Head of caudate nucleus (tissue), 42 donors: Measurements from ENCODE around the gene SMPD3.

Source experiments
- DNase-seq, 42 donors: peaks; one replicate each; pipeline versions ENCODE4 v3.0.0 to v3.0.0-alpha.2; 2020 to 2021; ENCODE audit warnings: mixed read lengths in 7 of 42
- intact Hi-C: fragments of 100-400 bp; cut with DNase I; formaldehyde crosslinking; loops from one replicate; pipeline ENCODE4 v1.15.0; 2022

The SMPD3 gene

GRCh38 chr16:68416057-68417046 is 32.0 kb downstream of the SMPD3 start:
- intact Hi-C loops: no loop called here
- peak in 2 of 42 donors; percentile 23 to 29 for DNase-seq

- peak in 1 of 42 donors; percentile 19 for DNase-seq
- intact Hi-C loops: no loop called here
These were observed 33.7 kb downstream of the SMPD3 start for GRCh38 chr16:68414581-68414980.

GRCh38 chr16:68412061-68412460 is 36.2 kb downstream of the SMPD3 start:
- peak in 8 of 42 donors; percentile 28 to 60 (median 38) for DNase-seq

GRCh38 chr16:68411086-68411485 is 37.2 kb downstream of the SMPD3 start:
- intact Hi-C loops: no loop called here
- no peak for DNase-seq

More at GRCh38 chr16:68412061-68412460, 36.2 kb downstream of the SMPD3 start:
- intact Hi-C loops: no loop called here

GRCh38 chr16:68408967-68409366 is 39.3 kb downstream of the SMPD3 start:
- intact Hi-C loops: no loop called here
- DNase-seq: no peak

- intact Hi-C loops: no loop called here
- DNase-seq: no peak
These were observed 39.9 kb downstream of the SMPD3 start for GRCh38 chr16:68408428-68408827.

GRCh38 chr16:68406458-68407152 is 41.7 kb downstream of the SMPD3 start:
- intact Hi-C loops: no loop called here
- peak in 11 of 42 donors; percentile 19 to 55 (median 33) for DNase-seq

- peak in 2 of 42 donors; percentile 43 to 45 for DNase-seq
- intact Hi-C loops: no loop called here
These were observed 43.5 kb downstream of the SMPD3 start for GRCh38 chr16:68404736-68405345.

GRCh38 chr16:68403704-68404103 is 44.6 kb downstream of the SMPD3 start:
- intact Hi-C loops: no loop called here
- DNase-seq: no peak

- no peak for DNase-seq
- intact Hi-C loops: no loop called here
These were observed 45.1 kb downstream of the SMPD3 start for GRCh38 chr16:68403177-68403576.

GRCh38 chr16:68402748-68403040 is 45.6 kb downstream of the SMPD3 start:
- intact Hi-C loops: no loop called here
- DNase-seq: no peak

- intact Hi-C loops: no loop called here
- DNase-seq: no peak
These were observed 46.2 kb downstream of the SMPD3 start for GRCh38 chr16:68401871-68402747.

GRCh38 chr16:68400924-68401460 is 47.3 kb downstream of the SMPD3 start:
- intact Hi-C loops: no loop called here
- DNase-seq: no peak

GRCh38 chr16:68400083-68400923 is 48.0 kb downstream of the SMPD3 start:
- intact Hi-C loops: no loop called here

GRCh38 chr16:68399456-68399855 is 48.9 kb downstream of the SMPD3 start:
- intact Hi-C loops: no loop called here
- DNase-seq: no peak

More at GRCh38 chr16:68400083-68400923, 48.0 kb downstream of the SMPD3 start:
- DNase-seq: no peak

- DNase-seq: no peak
- intact Hi-C loops: no loop called here
These were observed 50.6 kb downstream of the SMPD3 start for GRCh38 chr16:68397710-68398201.

- DNase-seq: peak in 12 of 42 donors; percentile 21 to 64 (median 44)
- intact Hi-C loops: no loop called here
These were observed 51.8 kb downstream of the SMPD3 start for GRCh38 chr16:68396481-68396880.
